ENCODE measurements around the gene DNASE1L3.

DNASE1L3 gene

GRCh38 chr3:58200846-58201355 lies 9.9 kb downstream of the DNASE1L3 start:
- DNase-seq (ENCODE audit: low read depth in 2 of 2) = no peak

- no peak for DNase-seq (ENCODE audit: low read depth in 2 of 2)
These were observed 10.6 kb downstream of the DNASE1L3 start for GRCh38 chr3:58200121-58200709.

GRCh38 chr3:58198804-58199203 lies 12.0 kb downstream of the DNASE1L3 start:
- DNase-seq (ENCODE audit: low read depth in 2 of 2) = no peak

DNA sequence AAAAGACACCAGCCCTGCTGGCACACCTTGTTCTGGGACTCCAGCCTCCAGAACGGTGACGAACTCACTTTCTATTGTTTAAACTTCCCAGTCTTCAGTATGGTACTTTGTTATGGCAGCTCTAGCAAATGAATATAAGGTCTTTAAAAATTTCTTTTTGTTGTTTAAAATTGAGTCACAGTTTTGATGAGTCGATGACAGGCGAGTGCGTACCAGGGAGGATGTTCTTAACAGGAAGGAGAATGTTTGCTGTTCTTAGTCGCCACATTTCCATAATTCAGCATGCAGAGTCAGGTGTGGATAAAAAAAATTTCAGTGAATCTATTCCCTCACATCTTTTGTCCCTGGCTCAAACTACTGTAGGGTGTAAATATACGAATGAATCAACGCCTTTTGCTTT lies 12.4 kb downstream of the DNASE1L3 start:
- no peak for DNase-seq (ENCODE audit: low read depth in 2 of 2)

DNA sequence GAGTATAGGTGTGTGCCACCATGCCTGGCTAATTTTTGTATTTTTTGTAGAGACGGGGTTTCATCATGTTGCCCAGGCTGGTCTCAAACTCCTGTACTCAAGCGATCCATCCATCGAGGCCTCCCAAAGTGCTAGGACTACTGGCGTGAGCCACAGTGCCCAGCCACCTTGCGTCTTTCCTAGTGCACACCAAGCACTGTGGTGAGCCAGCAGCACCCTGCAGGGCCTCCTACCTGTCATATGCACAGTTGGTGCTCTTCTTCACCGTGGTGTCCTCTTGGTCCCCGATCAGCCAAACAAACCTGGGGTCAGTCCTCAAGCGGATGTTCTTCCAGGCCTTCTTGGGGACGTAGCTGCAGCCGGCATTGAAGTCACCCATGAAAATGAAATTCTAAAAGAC lies 13.2 kb downstream of the DNASE1L3 start:
- no peak for DNase-seq (ENCODE audit: low read depth in 2 of 2)

GRCh38 chr3:58193682-58194407 lies 16.9 kb downstream of the DNASE1L3 start:
- no peak for DNase-seq (ENCODE audit: low read depth in 2 of 2)

DNA sequence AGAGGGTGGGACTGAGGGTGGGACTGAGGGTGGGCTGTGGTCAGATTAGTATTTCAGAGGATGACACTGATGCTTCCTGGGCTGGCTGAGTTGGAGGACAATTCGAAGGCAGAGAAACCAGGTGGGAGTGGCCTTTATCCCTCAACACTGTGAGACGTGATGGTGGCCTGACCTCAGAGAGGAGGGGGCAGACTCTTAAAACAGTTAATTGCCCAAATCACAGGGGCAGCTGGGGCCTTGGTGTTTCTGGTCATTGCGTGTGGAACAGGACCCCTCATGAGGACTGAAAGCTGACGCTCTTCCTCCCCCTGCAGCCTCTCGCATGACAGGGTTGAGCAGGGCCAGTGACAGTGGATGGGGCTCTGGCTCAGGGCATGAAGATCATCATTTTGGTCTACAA lies 18.7 kb downstream of the DNASE1L3 start:
- no peak for DNase-seq (ENCODE audit: low read depth in 2 of 2)

- no peak for DNase-seq (ENCODE audit: low read depth in 2 of 2)
These were observed 19.3 kb downstream of the DNASE1L3 start for GRCh38 chr3:58191361-58191991.

DNA sequence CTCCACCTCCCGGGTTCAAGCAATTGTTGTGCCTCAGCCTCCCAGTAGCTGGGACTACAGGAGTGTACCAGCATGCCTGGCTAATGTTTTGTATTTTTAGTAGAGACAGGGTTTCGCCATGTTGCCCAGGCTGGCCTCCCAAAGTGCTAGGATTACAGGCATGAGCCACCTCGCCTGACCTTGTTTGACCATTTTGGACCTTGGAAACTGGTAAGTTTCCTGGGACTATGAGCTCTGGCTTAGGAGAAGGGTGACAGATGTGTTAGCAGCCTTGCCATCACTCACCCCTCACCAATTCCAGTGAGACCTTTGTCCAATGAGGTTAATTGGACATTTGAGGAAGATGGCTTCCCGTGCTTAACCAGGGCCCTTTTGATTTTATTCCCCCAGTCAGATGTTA lies 19.9 kb downstream of the DNASE1L3 start:
- DNase-seq (ENCODE audit: low read depth in 2 of 2) = no peak

DNA sequence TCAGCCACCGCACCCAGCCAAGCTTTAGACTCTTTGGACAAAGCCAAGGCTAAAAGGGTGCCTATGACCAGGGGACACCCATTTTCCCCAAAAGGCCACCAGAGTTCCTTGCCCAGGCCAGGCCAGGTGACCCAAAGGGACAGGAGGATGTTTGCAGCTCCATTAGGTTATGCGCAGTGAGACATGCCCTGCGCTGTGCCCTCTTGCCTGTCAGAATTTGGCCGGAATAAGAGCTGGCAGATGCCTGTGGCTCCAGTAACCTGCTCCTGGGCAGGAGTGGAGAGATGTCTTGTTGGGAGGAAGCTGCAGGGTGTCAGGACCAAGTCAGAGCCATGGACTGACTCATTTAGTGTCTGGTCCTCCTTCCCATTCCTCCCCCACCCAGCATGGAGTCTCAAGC lies 20.5 kb downstream of the DNASE1L3 start:
- no peak for DNase-seq (ENCODE audit: low read depth in 2 of 2)

DNA sequence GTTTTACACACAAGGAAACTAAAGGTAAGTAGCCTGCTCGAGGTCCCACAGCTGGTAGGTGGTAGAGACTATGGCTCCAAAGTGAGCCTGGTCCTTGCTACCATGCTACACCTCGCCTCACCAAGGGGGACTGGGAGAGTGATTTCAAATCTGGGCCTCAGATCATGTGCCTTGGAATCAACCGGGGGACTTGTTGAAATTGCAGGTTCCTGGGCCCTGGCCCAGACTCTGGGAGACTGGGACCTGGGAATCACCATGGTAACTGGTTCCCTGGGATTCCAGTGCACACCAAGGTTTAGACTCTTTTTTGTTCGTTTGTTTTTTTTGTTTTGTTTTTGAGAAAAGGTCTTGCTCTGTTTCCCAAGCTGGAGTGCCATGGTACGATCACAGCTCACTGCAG lies 21.1 kb downstream of the DNASE1L3 start:
- DNase-seq (ENCODE audit: low read depth in 2 of 2) = no peak

- no peak for DNase-seq (ENCODE audit: low read depth in 2 of 2)
These were observed 21.8 kb downstream of the DNASE1L3 start for GRCh38 chr3:58188921-58189451.

GRCh38 chr3:58188173-58188564 lies 22.6 kb downstream of the DNASE1L3 start:
- DNase-seq (ENCODE audit: low read depth in 2 of 2) = no peak

GRCh38 chr3:58184982-58185360 lies 25.8 kb downstream of the DNASE1L3 start:
- no peak for DNase-seq (ENCODE audit: low read depth in 2 of 2)

- DNase-seq (ENCODE audit: low read depth in 2 of 2) = no peak
These were observed 26.3 kb downstream of the DNASE1L3 start for GRCh38 chr3:58184309-58184981.

DNA sequence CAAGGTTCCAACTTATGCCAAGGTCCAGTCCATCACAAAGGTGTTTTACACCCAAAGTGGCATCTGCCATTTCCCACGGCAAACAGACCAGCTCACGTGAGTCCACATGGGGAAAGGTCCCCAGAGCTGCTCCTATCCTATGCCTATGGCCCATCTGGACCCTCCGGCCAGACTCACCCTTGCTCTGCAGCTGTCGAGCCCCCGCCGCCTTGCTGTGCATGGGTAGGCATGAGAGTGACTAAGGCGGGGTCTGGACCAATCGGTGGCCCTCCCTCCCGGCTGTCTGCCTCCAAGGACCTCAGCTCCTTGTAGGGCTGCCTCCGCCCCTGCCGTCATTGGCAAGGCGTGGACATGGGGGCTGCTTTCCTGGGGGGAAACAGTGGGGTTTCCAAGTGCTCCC lies 26.9 kb downstream of the DNASE1L3 start:
- DNase-seq (ENCODE audit: low read depth in 2 of 2) = no peak

GRCh38 chr3:58183221-58183620 lies 27.6 kb downstream of the DNASE1L3 start:
- no peak for DNase-seq (ENCODE audit: low read depth in 2 of 2)

DNA sequence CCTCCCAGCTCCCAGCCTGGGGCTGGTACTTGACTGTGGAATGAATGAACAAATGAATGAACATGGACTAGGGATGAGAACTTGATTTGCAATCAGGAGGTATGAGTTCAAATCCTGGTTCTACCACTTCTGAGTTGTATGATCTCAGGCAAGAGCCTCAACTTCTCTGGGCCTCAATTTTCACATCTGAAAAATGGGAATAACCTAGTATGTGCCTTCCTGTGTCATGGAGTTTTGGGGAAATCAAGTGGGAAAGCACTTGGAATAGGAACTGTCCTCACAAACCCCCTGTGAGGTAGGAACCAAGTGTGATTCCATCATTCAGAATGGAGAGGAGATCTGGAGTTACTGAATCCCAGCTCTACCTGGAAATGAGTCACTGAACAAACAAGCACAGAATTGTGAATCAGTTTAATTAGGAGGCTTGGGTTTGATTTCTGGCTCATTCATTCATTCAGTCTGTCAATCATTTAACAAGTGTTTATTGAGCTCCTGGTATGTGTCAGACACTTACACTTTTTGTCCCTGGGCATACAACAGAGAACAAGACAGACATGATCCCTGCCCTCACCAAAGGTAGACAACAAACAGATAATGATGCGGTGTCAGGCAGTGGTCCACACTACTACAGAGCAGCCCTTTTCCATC lies 29.7 kb downstream of the DNASE1L3 start:
- DNase-seq (ENCODE audit: low read depth in 2 of 2) = no peak

GRCh38 chr3:58180099-58180880 lies 30.5 kb downstream of the DNASE1L3 start:
- no peak for DNase-seq (ENCODE audit: low read depth in 2 of 2)

- DNase-seq (ENCODE audit: low read depth in 2 of 2) = no peak
These were observed 31.3 kb downstream of the DNASE1L3 start for GRCh38 chr3:58179235-58180098.
